IMR-90 (cell line): ENCODE measurements around the gene GPR82. TPM values are rescaled to one million over a fixed set of nuclear protein-coding genes. Genes with fewer than 3 reads are reported as not detected.

Source experiments
- ATAC-seq: fragments of 200-7000 bp; cut with Tn5 transposase; 2 replicates; pipeline ENCODE4 v1.9.1; 2020; ENCODE audit warnings: low read depth, mild to moderate bottlenecking, moderate library complexity
- BruUV-seq: library from RNA; stranded (reverse); fragments of 400-500 nt; replicated peaks from 2 replicates; lab custom pipeline; 2021; lab: Mats Ljungman, UMichigan
- CTCF ChIA-PET: fragments of 300-600 bp; formaldehyde crosslinking; extraction: SDS; loops from one replicate; lab custom pipeline; 2021; ENCODE audit warnings: antibody characterized with exemption; lab: Yijun Ruan, JAX
- POLR2A ChIA-PET: fragments of 300-600 bp; sonication (Branson Sonifier 250); formaldehyde crosslinking; loops from one replicate; lab custom pipeline; 2022; ENCODE audit warnings: antibody characterized with exemption; ENCODE audit not compliant: unreplicated experiment; lab: Charles Lee
- DNase-seq: peaks from one replicate; pipeline ENCODE4 v3.0.0; 2013
- H2AFZ ChIP-seq: replicated peaks from 2 replicates; pipeline ENCODE3; 2013; ENCODE audit warnings: low read length, mild to moderate bottlenecking; ENCODE audit not compliant: poor library complexity
- H2AK5ac ChIP-seq: 2 replicates; pipeline ENCODE4 v1.6.1; 2013; ENCODE audit warnings: low read depth, low read length, inconsistent platforms
- H2AK9ac ChIP-seq: replicated peaks from 2 replicates; pipeline ENCODE3; 2013; ENCODE audit warnings: mild to moderate bottlenecking, low read depth, low read length, moderate library complexity; ENCODE audit not compliant: poor library complexity
- H2BK120ac ChIP-seq: 2 replicates; pipeline ENCODE4 v1.6.1; 2013; ENCODE audit warnings: low read depth, low read length, inconsistent platforms
- H2BK15ac ChIP-seq: 3 replicates; pipeline ENCODE4 v1.6.1; 2013; ENCODE audit warnings: low read depth, low read length, inconsistent platforms
- H2BK20ac ChIP-seq: 2 replicates; pipeline ENCODE4 v1.6.1; 2013; ENCODE audit warnings: low read depth, mild to moderate bottlenecking, inconsistent platforms, low read length, moderate library complexity
- H2BK5ac ChIP-seq: 2 replicates; pipeline ENCODE4 v1.6.1; 2013; ENCODE audit warnings: mild to moderate bottlenecking, low read depth, low read length, inconsistent platforms; ENCODE audit not compliant: poor library complexity, severe bottlenecking
- H3K14ac ChIP-seq: replicated peaks from 2 replicates; pipeline ENCODE4 v1.6.1; 2013; ENCODE audit warnings: low read depth, low read length, inconsistent platforms
- H3K18ac ChIP-seq: 2 replicates; pipeline ENCODE4 v1.6.1; 2013; ENCODE audit warnings: low read depth, low read length, control low read depth
- H3K23ac ChIP-seq: 2 replicates; pipeline ENCODE4 v1.6.1; 2013; ENCODE audit warnings: low read depth, low read length, inconsistent platforms
- H3K27ac ChIP-seq: 2 replicates; pipeline ENCODE4 v1.5.1; 2013; ENCODE audit warnings: mild to moderate bottlenecking, control low read depth, low read length; ENCODE audit not compliant: insufficient read depth
- H3K27me3 ChIP-seq: 2 replicates; pipeline ENCODE4 v1.6.1; 2013; ENCODE audit warnings: low read length; ENCODE audit not compliant: control insufficient read depth, insufficient read depth
- H3K36me3 ChIP-seq: 2 replicates; pipeline ENCODE4 v1.6.1; 2013; ENCODE audit warnings: low read length, mixed read lengths; ENCODE audit not compliant: control insufficient read depth, insufficient read depth
- H3K4ac ChIP-seq: 2 replicates; pipeline ENCODE4 v1.6.1; 2013; ENCODE audit warnings: low read depth, low read length, inconsistent platforms
- H3K4me1 ChIP-seq: 2 replicates; pipeline ENCODE4 v1.6.1; 2013; ENCODE audit warnings: low read length, mixed read lengths; ENCODE audit not compliant: control insufficient read depth, insufficient read depth
- H3K4me2 ChIP-seq: 2 replicates; pipeline ENCODE4 v1.6.1; 2013; ENCODE audit warnings: low read depth, mild to moderate bottlenecking, control low read depth, low read length, moderate library complexity
- H3K4me3 ChIP-seq: 2 replicates; pipeline ENCODE4 v1.5.1; 2013; ENCODE audit warnings: low read depth, mild to moderate bottlenecking, control low read depth, low read length, moderate library complexity; ENCODE audit not compliant: insufficient read depth
- H3K56ac ChIP-seq: 2 replicates; pipeline ENCODE4 v1.6.1; 2013; ENCODE audit warnings: low read length, inconsistent platforms; ENCODE audit not compliant: insufficient read depth; ENCODE audit errors: extremely low read depth
- H3K79me1 ChIP-seq, 2 experiments: 2 replicates each; pipeline ENCODE4 v1.6.1; 2013; ENCODE audit warnings: low read length in 2 of 2, inconsistent platforms in 1 of 2, low read depth in 1 of 2
- H3K9ac ChIP-seq: 2 replicates; pipeline ENCODE4 v1.6.1; 2013; ENCODE audit warnings: low read depth, low read length, control low read depth
- H3K9me1 ChIP-seq: 2 replicates; pipeline ENCODE4 v1.6.1; 2013; ENCODE audit warnings: low read length, inconsistent platforms; ENCODE audit not compliant: insufficient read depth
- H3K9me3 ChIP-seq: 2 replicates; pipeline ENCODE4 v1.6.1; 2013; ENCODE audit warnings: low read length; ENCODE audit not compliant: control insufficient read depth, insufficient read depth
- H4K20me1 ChIP-seq: 2 replicates; pipeline ENCODE4 v1.6.1; 2013; ENCODE audit warnings: low read length, inconsistent platforms; ENCODE audit not compliant: insufficient read depth
- H4K5ac ChIP-seq: 2 replicates; pipeline ENCODE4 v1.6.1; 2013; ENCODE audit warnings: mild to moderate bottlenecking, low read depth, low read length, control low read depth
- H4K8ac ChIP-seq, 2 experiments: 2 replicates each; pipeline ENCODE4 v1.6.1; 2013; ENCODE audit warnings: low read depth in 2 of 2, low read length in 2 of 2, control low read depth in 1 of 2, inconsistent platforms in 1 of 2
- H4K91ac ChIP-seq: 2 replicates; pipeline ENCODE4 v1.6.1; 2013; ENCODE audit warnings: low read depth, low read length, inconsistent platforms; ENCODE audit not compliant: insufficient read depth
- BHLHE40 ChIP-seq: fragments of 150-350 bp; IDR thresholded peaks from 2 replicates; pipeline ENCODE4 v1.6.1; 2016; ENCODE audit warnings: mild to moderate bottlenecking, low read depth, low read length
- CEBPB ChIP-seq: IDR thresholded peaks from 2 replicates; pipeline ENCODE4 v1.6.1; 2012; ENCODE audit warnings: low read depth, low read length, improper control_type of control experiment
- CHD1 ChIP-seq: IDR thresholded peaks from 2 replicates; pipeline ENCODE4 v1.6.1; 2012; ENCODE audit warnings: low read depth, low read length, improper control_type of control experiment
- RFX5 ChIP-seq: IDR thresholded peaks from 2 replicates; pipeline ENCODE4 v1.8.0; 2012; ENCODE audit warnings: low read depth, mild to moderate bottlenecking, low read length, moderate library complexity
- WGBS, 2 experiments: methylation state at CpG; one replicate each; pipeline versions ENCODE4 v1.1.5 to v1.1.7; 2013; ENCODE audit warnings: missing lambda C conversion rate in 2 of 2; ENCODE audit not compliant: insufficient read length in 1 of 2; ENCODE audit errors: extremely low coverage in 2 of 2; 5-methylcytosine and 5-hydroxymethylcytosine counted together
- dilution Hi-C: fragments of 300-500 bp; cut with HindIII; formaldehyde crosslinking; loops from one replicate; pipeline ENCODE4 v1.14.3; 2018; ENCODE audit warnings: low sequenced_read_pairs; ENCODE audit not compliant: unreplicated experiment
- in situ Hi-C: fragments of 300-500 bp; cut with MboI; formaldehyde crosslinking; loops from 3 replicates; pipeline ENCODE4 v1.14.3; 2019; ENCODE audit warnings: low sequenced_read_pairs, inconsistent platforms, mixed read lengths
- intact Hi-C: fragments of 100-400 bp; cut with micrococcal nuclease; formaldehyde crosslinking; loops from 2 replicates; pipeline ENCODE4 v1.10.0; 2022
- polyA plus RNA-seq, 3 experiments: library from polyadenylated mRNA; depleted of rRNA; stranded (reverse); fragments of >200 nt; gene quantifications; 2 replicates each; pipeline ENCODE4 v1.2.3, GENCODE V29; 2012; ENCODE audit warnings: low replicate concordance in 1 of 3
- total RNA-seq: library from RNA; depleted of rRNA; stranded (reverse); fragments of >200 nt; gene quantifications from 2 replicates; pipeline ENCODE4 v1.2.3, GENCODE V29; 2012

The GPR82 gene
- total and polyA plus RNA-seq, 2 of the 4 experiments (the other 2 are of a cell fraction), result not detected

DNA sequence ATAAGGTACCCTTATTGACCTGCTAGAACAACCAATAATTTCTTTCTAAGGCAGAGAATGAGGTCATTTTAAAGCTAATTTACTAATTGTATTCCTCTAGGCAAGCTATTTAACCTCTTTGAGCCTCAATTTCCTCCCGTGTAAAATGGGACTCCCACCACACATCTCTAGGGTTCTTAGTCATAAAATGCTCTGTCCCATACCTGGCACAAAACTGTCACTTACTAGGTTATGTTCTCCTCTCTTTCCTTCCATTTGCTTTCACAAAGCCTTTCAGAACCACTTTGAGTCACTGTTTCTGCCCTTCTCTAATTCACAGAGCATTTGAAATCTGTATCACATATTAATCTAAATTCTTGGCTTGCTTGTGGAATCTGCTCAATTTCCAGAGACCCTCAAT lies 2.4 kb upstream of the GPR82 start:
- intact Hi-C loops (no loop called here), dilution Hi-C loops (no loop called here)

More for the DNA sequence above, 2.4 kb upstream of the GPR82 start:
- H3K4me3 ChIP-seq, result no peak overlapping the region
- H3K9me3 ChIP-seq, result peaks cover 8% of the 10 kb centered on the region; the same call in 1 of the 2 replicates
- no CpG with 5 or more reads among the region's 1 CpG for WGBS, 2 experiments
- H3K56ac ChIP-seq, result no peak overlapping the region
- DNase-seq (no peak), ATAC-seq (no peak)
- H3K4me2 ChIP-seq, result no peak overlapping the region
- H2AK5ac ChIP-seq, result no peak overlapping the region
- H3K4me1 ChIP-seq, result peaks cover 1% of the 10 kb centered on the region; the same call in 1 of the 2 replicates
- no peak overlapping the region for H4K8ac ChIP-seq
- POLR2A ChIA-PET, result no interaction called here
- no peaks in the 10 kb centered on the region for H3K9me1 ChIP-seq
- H3K9ac ChIP-seq, result no peak overlapping the region
- no peak overlapping the region for H3K18ac ChIP-seq
- TF ChIP-seq CHD1, result no peak
- TF ChIP-seq RFX5, result no peak
- no peak for TF ChIP-seq CEBPB
- no peak for TF ChIP-seq BHLHE40
- H4K5ac ChIP-seq, result no peak overlapping the region
- H3K79me1 ChIP-seq, result no peaks in the 10 kb centered on the region
- no peaks in the 10 kb centered on the region for H3K36me3 ChIP-seq
- no peak overlapping the region for H2AFZ ChIP-seq
- no peaks in the 10 kb centered on the region; the same call in 1 of the 2 replicates for H3K27me3 ChIP-seq
- H2BK20ac ChIP-seq, result no peak overlapping the region
- H2BK15ac ChIP-seq, result no peak overlapping the region
- H4K20me1 ChIP-seq, result no peaks in the 10 kb centered on the region
- H2BK120ac ChIP-seq, result no peak overlapping the region
- BruUV-seq, result no TSS peak
- no peak overlapping the region for H3K14ac ChIP-seq
- no peak overlapping the region for H2BK5ac ChIP-seq
- no peak overlapping the region for H3K27ac ChIP-seq
- in situ Hi-C loops, result no loop called here
- no peak overlapping the region for H3K23ac ChIP-seq
- H2AK9ac ChIP-seq, result no peak overlapping the region
- CTCF ChIA-PET, result no interaction called here
- H4K91ac ChIP-seq, result no peak overlapping the region
- H3K4ac ChIP-seq, result no peak overlapping the region
